ENCODE results near the gene SDK1. TPM values are rescaled to one million over a fixed set of nuclear protein-coding genes. Genes with fewer than 3 reads are reported as not detected.

SDK1 gene
- total and polyA plus RNA-seq, 2 experiments from 2014 or later = 2.1 to 10.0 TPM

DNA sequence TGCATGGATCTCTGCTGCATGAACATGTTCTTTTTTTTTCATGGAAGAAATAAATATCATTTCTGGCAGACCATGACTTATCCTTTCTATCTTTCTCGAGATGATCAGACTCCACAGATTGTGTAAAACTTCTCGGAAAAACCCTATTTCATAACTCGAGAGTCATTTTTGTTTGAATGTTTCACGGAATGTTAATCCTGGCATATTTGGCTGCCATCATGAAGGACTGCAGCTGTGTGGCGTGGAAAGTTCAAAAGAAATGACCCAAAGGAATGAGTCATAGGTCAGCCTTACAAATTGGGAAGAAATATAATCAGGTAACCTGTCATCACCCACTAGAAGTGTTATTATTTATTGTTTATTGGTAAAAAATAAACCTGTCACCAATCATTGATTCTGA is 566.8 kb downstream of the SDK1 start (continued):
- TF ChIP-seq, protein P1, sequence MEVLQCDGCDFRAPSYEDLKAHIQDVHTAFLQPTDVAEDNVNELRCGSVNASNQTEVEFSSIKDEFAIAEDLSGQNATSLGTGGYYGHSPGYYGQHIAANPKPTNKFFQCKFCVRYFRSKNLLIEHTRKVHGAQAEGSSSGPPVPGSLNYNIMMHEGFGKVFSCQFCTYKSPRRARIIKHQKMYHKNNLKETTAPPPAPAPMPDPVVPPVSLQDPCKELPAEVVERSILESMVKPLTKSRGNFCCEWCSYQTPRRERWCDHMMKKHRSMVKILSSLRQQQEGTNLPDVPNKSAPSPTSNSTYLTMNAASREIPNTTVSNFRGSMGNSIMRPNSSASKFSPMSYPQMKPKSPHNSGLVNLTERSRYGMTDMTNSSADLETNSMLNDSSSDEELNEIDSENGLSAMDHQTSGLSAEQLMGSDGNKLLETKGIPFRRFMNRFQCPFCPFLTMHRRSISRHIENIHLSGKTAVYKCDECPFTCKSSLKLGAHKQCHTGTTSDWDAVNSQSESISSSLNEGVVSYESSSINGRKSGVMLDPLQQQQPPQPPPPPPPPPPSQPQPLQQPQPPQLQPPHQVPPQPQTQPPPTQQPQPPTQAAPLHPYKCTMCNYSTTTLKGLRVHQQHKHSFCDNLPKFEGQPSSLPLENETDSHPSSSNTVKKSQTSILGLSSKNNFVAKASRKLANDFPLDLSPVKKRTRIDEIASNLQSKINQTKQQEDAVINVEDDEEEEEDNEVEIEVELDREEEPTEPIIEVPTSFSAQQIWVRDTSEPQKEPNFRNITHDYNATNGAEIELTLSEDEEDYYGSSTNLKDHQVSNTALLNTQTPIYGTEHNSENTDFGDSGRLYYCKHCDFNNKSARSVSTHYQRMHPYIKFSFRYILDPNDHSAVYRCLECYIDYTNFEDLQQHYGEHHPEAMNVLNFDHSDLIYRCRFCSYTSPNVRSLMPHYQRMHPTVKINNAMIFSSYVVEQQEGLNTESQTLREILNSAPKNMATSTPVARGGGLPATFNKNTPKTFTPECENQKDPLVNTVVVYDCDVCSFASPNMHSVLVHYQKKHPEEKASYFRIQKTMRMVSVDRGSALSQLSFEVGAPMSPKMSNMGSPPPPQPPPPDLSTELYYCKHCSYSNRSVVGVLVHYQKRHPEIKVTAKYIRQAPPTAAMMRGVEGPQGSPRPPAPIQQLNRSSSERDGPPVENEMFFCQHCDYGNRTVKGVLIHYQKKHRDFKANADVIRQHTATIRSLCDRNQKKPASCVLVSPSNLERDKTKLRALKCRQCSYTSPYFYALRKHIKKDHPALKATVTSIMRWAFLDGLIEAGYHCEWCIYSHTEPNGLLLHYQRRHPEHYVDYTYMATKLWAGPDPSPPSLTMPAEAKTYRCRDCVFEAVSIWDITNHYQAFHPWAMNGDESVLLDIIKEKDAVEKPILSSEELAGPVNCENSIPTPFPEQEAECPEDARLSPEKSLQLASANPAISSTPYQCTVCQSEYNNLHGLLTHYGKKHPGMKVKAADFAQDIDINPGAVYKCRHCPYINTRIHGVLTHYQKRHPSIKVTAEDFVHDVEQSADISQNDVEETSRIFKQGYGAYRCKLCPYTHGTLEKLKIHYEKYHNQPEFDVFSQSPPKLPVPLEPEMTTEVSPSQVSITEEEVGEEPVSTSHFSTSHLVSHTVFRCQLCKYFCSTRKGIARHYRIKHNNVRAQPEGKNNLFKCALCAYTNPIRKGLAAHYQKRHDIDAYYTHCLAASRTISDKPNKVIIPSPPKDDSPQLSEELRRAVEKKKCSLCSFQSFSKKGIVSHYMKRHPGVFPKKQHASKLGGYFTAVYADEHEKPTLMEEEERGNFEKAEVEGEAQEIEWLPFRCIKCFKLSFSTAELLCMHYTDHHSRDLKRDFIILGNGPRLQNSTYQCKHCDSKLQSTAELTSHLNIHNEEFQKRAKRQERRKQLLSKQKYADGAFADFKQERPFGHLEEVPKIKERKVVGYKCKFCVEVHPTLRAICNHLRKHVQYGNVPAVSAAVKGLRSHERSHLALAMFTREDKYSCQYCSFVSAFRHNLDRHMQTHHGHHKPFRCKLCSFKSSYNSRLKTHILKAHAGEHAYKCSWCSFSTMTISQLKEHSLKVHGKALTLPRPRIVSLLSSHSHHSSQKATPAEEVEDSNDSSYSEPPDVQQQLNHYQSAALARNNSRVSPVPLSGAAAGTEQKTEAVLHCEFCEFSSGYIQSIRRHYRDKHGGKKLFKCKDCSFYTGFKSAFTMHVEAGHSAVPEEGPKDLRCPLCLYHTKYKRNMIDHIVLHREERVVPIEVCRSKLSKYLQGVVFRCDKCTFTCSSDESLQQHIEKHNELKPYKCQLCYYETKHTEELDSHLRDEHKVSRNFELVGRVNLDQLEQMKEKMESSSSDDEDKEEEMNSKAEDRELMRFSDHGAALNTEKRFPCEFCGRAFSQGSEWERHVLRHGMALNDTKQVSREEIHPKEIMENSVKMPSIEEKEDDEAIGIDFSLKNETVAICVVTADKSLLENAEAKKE (CRISPR knock-in tag; IDR thresholded peaks at IDR 0.05) = no peak
- TF ChIP-seq STAT1 (IDR thresholded peaks at IDR 0.05; ENCODE audit: unreplicated experiment) = no peak

DNA sequence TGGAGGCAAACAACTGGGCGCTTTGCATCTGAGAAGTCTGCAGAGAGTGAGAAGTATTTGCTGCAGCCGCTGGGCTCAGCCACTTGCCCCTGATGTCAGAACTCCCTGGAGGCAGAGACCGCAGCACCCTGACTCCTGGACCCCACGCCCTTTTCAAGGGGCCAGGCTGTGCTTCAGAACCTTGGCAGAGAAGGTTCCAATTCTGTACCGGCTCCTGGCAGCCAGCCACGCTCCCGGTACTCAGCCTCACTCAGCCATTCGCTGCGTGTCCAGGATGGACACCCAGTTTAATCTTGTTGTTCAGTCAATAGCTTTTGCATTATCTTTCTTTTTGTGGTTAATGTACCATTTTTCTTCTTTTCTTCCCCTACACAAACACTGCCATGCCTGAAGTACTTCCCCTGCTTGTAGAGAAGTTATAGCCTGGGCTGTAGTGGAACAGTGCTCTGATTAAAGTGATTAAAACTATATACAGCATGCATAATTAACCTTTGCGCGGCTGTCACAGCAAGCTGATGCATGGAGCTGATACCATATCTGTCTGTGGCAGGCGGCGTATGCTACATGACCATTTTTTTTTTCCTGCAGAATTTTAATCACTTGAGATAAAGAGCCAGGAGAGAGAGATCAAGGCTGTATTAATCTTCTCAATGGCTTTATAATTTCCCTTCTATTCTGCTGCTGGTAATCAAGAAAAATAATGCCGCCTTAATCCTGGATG is 578.5 kb downstream of the SDK1 start:
- no peaks in the 10 kb centered on the region for H3K9me3 Mint-ChIP-seq
- H3K36me3 Mint-ChIP-seq (ENCODE audit: low read depth) = peaks cover 1% of the 10 kb centered on the region; the same call in 1 of the 3 replicates
- H3K4me1 Mint-ChIP-seq = no peaks in the 10 kb centered on the region
- Histone ChIP-seq H3F3A (replicated peaks; ENCODE audit: low read depth) (no peaks in the 10 kb centered on the region), H3K36me3 (ENCODE audit: insufficient read depth) (no peaks in the 10 kb centered on the region), H3K27me3 (ENCODE audit: insufficient read depth) (no peaks in the 10 kb centered on the region), H3K79me2 (replicated peaks; ENCODE audit: insufficient read depth) (no peaks in the 10 kb centered on the region), H3K9me2 (ENCODE audit: insufficient read depth) (peaks cover 14% of the 10 kb centered on the region; the same call in 1 of the 2 replicates), H4K20me1 (replicated peaks; ENCODE audit: insufficient read depth) (no peaks in the 10 kb centered on the region), H3K4me3 (no peak overlapping the region), H2AFZ (no peak overlapping the region), H3K27ac (ENCODE audit: low read depth) (no peak overlapping the region), H3K4me1 (ENCODE audit: insufficient read depth) (no peaks in the 10 kb centered on the region), H3K4me2 (no peak overlapping the region)
- ATAC-seq (no peak), DNase-seq (ENCODE audit: low spot score) (no peak)
- H3K27ac Mint-ChIP-seq = no peak overlapping the region
- H3K4me3 Mint-ChIP-seq = no peak overlapping the region
- H3K27me3 Mint-ChIP-seq (ENCODE audit: insufficient read depth, low read depth, poor library complexity) = peaks cover 4% of the 10 kb centered on the region
- TF ChIP-seq EZH2 (IDR thresholded peaks at IDR 0.05; ENCODE audit: low read depth, unreplicated experiment) = no peak
- TF ChIP-seq JUNB (IDR thresholded peaks at IDR 0.05; ENCODE audit: unreplicated experiment) = no peak
- TF ChIP-seq CREB1 (CRISPR knock-in tag; IDR thresholded peaks at IDR 0.05; ENCODE audit: low read depth) = no peak
- TF ChIP-seq, protein P2, sequence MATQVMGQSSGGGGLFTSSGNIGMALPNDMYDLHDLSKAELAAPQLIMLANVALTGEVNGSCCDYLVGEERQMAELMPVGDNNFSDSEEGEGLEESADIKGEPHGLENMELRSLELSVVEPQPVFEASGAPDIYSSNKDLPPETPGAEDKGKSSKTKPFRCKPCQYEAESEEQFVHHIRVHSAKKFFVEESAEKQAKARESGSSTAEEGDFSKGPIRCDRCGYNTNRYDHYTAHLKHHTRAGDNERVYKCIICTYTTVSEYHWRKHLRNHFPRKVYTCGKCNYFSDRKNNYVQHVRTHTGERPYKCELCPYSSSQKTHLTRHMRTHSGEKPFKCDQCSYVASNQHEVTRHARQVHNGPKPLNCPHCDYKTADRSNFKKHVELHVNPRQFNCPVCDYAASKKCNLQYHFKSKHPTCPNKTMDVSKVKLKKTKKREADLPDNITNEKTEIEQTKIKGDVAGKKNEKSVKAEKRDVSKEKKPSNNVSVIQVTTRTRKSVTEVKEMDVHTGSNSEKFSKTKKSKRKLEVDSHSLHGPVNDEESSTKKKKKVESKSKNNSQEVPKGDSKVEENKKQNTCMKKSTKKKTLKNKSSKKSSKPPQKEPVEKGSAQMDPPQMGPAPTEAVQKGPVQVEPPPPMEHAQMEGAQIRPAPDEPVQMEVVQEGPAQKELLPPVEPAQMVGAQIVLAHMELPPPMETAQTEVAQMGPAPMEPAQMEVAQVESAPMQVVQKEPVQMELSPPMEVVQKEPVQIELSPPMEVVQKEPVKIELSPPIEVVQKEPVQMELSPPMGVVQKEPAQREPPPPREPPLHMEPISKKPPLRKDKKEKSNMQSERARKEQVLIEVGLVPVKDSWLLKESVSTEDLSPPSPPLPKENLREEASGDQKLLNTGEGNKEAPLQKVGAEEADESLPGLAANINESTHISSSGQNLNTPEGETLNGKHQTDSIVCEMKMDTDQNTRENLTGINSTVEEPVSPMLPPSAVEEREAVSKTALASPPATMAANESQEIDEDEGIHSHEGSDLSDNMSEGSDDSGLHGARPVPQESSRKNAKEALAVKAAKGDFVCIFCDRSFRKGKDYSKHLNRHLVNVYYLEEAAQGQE (IDR thresholded peaks at IDR 0.05; ENCODE audit: unreplicated experiment) = no peak

Data from GM23338 (cell line).